SJCRH30 (cell line): ENCODE data around the gene BAG5. TPM values are rescaled to one million over a fixed set of nuclear protein-coding genes. Genes with fewer than 3 reads are reported as not detected.

Source experiments
- DNase-seq, 2 experiments: peaks; one replicate each; pipeline ENCODE4 v3.0.0-alpha.2; 2015 to 2020
- H3K27ac ChIP-seq: fragments of 250-450 bp; sonication (Bioruptor Pico); 2 replicates; pipeline ENCODE4 v1.5.1; 2020; ENCODE audit warnings: mild to moderate bottlenecking, moderate library complexity
- H3K27me3 ChIP-seq: fragments of 250-450 bp; sonication (Bioruptor Pico); 2 replicates; pipeline ENCODE4 v1.5.1; 2020; ENCODE audit warnings: mild to moderate bottlenecking, moderate library complexity
- H3K36me3 ChIP-seq: fragments of 250-450 bp; sonication (Bioruptor Pico); 2 replicates; pipeline ENCODE4 v1.5.1; 2020; ENCODE audit warnings: mild to moderate bottlenecking, moderate library complexity
- H3K4me1 ChIP-seq: fragments of 250-450 bp; sonication (Bioruptor Pico); 2 replicates; pipeline ENCODE4 v1.5.1; 2020; ENCODE audit warnings: mild to moderate bottlenecking, moderate library complexity
- H3K4me3 ChIP-seq: fragments of 250-450 bp; sonication (Bioruptor Pico); 2 replicates; pipeline ENCODE4 v1.5.1; 2020; ENCODE audit warnings: mild to moderate bottlenecking, moderate library complexity
- H3K9me3 ChIP-seq: fragments of 250-450 bp; sonication (Bioruptor Pico); replicated peaks from 2 replicates; pipeline ENCODE4 v1.5.1; 2020; ENCODE audit warnings: mild to moderate bottlenecking, moderate library complexity
- total RNA-seq: library from RNA; depleted of rRNA; stranded (reverse); fragments of >200 nt; shearing (Covaris generic); gene quantifications from 2 replicates; pipeline ENCODE4 v1.2.3, GENCODE V29; 2014

The BAG5 gene
- total RNA-seq, 1 experiment from 2014 or later, result 45.9 TPM

DNA sequence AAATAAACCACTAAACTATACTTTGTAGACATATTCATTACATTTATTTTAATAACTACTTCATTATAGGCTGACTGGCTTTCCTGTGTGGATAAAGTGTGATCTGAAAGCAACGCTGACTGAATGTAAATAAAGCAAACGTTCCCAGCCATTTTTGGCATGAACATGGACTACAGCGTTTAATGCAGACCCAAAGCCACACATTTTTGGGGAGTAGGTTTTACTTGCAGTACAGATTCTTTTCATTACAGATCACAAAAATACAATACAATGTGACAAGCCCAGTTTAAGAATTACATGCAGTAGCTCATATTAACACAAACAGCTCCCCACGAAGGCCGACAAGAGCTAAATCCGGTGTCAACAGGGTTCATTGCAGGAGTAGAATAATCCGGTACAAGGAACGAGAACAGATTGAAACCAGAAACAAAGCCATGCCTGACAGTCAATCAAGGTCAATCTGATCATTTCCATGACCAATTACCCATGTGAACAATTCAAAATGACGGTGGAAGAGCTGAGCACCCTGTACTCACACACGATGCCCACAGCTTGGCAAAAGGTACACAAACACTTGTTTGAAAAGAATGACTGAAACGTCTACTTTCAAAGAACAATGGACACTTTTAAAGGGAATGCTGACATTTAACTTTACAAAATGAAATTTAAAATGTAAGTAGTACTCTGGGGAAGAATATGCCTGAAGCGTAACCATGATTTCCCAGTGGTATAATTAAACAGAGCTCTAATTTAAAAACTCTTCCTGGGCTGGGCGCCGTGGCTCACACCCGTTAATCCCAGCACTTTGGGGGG lies 5.3 kb downstream of the BAG5 start:
- Histone ChIP-seq H3K27ac (no peak overlapping the region; the same call in 1 of the 2 replicates), H3K27me3 (no peaks in the 10 kb centered on the region), H3K4me3 (no peak overlapping the region), H3K36me3 (peaks cover 31% of the 10 kb centered on the region), H3K4me1 (peaks cover 14% of the 10 kb centered on the region), H3K9me3 (no peaks in the 10 kb centered on the region)
- DNase-seq, result no peak

GRCh38 chr14:103555559-103556337 lies 6.7 kb downstream of the BAG5 start:
- DNase-seq, result no peak
- Histone ChIP-seq H3K4me1 (peaks cover 13% of the 10 kb centered on the region), H3K27ac (no peak overlapping the region), H3K27me3 (no peaks in the 10 kb centered on the region), H3K4me3 (no peak overlapping the region), H3K36me3 (peaks cover 30% of the 10 kb centered on the region), H3K9me3 (no peaks in the 10 kb centered on the region)

- no peak for DNase-seq
- Histone ChIP-seq H3K4me1 (peaks cover 20% of the 10 kb centered on the region), H3K27ac (no peak overlapping the region), H3K9me3 (no peaks in the 10 kb centered on the region), H3K4me3 (no peak overlapping the region), H3K27me3 (no peaks in the 10 kb centered on the region), H3K36me3 (peaks cover 9% of the 10 kb centered on the region; the same call in 1 of the 2 replicates)
Measured at GRCh38 chr14:103552846-103553210, 9.6 kb downstream of the BAG5 start.

DNA sequence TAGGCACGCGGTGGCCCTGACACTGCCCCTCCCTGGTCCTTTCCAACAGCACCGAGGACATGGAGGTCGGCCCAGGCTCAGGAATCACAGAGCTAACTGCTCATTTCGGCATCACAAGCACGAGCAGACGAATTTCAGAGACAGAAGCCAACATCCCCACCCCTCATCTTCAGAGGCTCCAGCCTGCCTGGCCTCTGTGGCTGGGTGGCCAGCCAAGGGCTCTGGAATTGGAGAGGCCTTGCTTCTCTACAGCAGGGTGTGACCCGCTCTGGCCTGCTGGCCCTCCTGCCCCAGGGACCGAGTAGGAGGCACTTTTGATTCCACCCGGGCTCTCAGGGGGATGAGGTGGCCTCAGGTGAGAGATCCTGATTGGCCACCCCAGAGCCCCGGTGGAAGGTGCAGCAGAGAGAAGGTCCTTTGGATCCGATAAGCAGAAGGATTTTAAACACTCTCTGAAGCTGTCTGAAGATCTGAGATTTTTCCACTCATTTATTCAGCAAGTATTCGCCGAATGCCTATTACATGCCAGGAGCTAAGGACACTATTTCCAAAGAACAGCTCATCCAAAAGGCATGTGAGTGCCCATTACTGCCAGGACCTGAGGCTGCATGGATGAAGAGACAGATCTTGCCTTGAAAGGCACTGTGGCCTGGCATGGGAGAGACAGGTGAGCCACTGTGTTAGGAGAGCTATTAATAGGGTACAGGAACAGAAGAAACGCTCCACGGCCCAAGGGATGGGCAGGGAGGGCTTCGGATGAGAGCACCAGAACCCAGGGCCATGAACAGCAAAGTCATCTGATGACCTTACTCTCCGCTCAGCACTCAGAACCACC lies 10.2 kb downstream of the BAG5 start:
- no peak overlapping the region for H3K27ac ChIP-seq
- H3K4me3 ChIP-seq, result no peak overlapping the region
- H3K9me3 ChIP-seq, result no peaks in the 10 kb centered on the region
- DNase-seq, result no peak
- H3K27me3 ChIP-seq, result no peaks in the 10 kb centered on the region
- peaks cover 19% of the 10 kb centered on the region for H3K4me1 ChIP-seq
- peaks cover 3% of the 10 kb centered on the region; the same call in 1 of the 2 replicates for H3K36me3 ChIP-seq

- Histone ChIP-seq H3K9me3 (no peaks in the 10 kb centered on the region), H3K36me3 (no peaks in the 10 kb centered on the region), H3K4me3 (no peak overlapping the region), H3K4me1 (peaks cover 19% of the 10 kb centered on the region), H3K27ac (no peak overlapping the region), H3K27me3 (no peaks in the 10 kb centered on the region)
- no peak for DNase-seq
Measured at GRCh38 chr14:103551338-103551762, 11.1 kb downstream of the BAG5 start.

- Histone ChIP-seq H3K36me3 (no peaks in the 10 kb centered on the region), H3K4me1 (peaks cover 19% of the 10 kb centered on the region), H3K27ac (peak overlapping the region; percentile 6; the same call in 1 of the 2 replicates)
Measured at GRCh38 chr14:103550451-103551337, 11.8 kb downstream of the BAG5 start.

GRCh38 chr14:103549361-103550311 lies 12.8 kb downstream of the BAG5 start:
- DNase-seq, result peak; percentile 92 to 93
- peak overlapping the region; percentile 36 for H3K27ac ChIP-seq

More at GRCh38 chr14:103550451-103551337, 11.8 kb downstream of the BAG5 start:
- Histone ChIP-seq H3K4me3 (no peak overlapping the region), H3K27me3 (no peaks in the 10 kb centered on the region), H3K9me3 (no peaks in the 10 kb centered on the region)
- DNase-seq, result no peak

DNA sequence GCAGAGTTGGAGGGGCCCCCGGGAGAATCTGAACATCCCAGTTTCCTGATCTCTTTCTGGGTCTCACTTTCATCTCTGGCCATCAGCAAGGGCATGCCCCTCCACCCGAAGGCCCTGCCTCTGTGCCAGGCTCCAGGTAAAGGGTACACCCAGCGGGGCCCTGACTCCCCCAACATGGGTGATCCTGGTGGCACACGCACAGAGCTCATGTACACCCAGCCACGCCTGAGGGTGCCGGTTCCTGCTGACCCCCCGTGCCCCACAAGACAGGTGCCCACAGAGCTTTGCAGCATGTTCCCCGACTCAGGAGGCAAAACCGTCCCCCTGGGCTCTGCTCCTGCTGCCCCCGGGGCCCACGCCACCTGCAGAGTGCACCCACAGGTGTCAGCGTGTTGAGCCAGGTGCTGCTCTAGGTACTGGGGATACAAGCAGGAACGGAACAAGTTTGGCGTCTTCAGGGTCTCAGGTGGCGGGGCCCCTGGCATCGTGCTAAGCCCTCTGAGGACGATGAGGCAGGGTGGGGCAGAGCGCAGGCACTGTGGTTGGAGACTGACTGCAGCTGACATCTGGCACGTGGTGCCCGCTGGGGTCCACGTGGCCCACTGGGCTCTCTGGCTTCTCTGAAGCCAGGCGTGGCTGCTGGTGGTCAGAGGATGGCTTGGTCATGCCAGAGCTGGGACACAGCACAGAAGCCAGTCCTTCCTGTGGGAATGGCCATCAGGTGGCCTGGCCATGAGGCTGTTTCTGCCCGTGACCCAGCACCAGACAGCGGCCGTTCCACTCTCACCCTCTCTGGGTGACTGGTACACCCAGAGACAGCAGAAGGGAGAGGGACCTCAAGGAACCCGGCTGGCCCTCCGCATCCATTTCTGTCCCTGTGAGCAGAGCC lies 13.8 kb downstream of the BAG5 start:
- no peaks in the 10 kb centered on the region for H3K27me3 ChIP-seq
- no peak for DNase-seq
- H3K36me3 ChIP-seq, result no peaks in the 10 kb centered on the region
- peaks cover 32% of the 10 kb centered on the region for H3K4me1 ChIP-seq
- H3K9me3 ChIP-seq, result no peaks in the 10 kb centered on the region
- no peak overlapping the region for H3K4me3 ChIP-seq
- H3K27ac ChIP-seq, result no peak overlapping the region

More at GRCh38 chr14:103549361-103550311, 12.8 kb downstream of the BAG5 start:
- H3K36me3 ChIP-seq, result no peaks in the 10 kb centered on the region
- H3K4me3 ChIP-seq, result no peak overlapping the region
- H3K4me1 ChIP-seq, result peaks cover 23% of the 10 kb centered on the region
- no peaks in the 10 kb centered on the region for H3K9me3 ChIP-seq
- no peaks in the 10 kb centered on the region for H3K27me3 ChIP-seq

- Histone ChIP-seq H3K36me3 (no peaks in the 10 kb centered on the region), H3K27me3 (no peaks in the 10 kb centered on the region), H3K9me3 (no peaks in the 10 kb centered on the region), H3K4me3 (no peak overlapping the region), H3K27ac (no peak overlapping the region), H3K4me1 (peaks cover 39% of the 10 kb centered on the region)
- DNase-seq, result no peak
Measured at GRCh38 chr14:103547941-103548462, 14.5 kb downstream of the BAG5 start.

DNA sequence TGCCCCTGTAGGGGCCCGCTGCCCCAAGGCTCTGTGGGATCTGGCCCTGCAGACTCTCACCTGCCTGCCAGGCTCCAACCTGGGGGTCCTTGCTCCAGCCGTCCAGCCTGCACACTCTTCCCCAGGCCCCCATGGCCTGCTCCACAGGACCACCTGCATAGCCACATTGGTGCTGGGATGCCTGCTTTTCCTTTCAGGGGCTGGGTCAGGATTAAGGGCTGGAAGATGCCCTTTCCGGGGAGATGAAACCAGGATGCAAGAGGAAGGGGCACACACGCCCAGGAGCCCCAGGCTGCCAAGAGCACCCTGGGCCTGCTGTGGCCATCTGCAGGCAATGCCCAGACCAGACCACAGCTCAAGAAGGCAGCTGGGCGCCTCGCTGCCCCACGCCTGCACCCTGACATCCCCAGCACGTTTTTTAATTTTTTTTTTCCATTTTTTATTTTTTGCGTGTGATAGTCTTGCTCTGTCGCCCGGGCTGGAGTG lies 15.0 kb downstream of the BAG5 start:
- Histone ChIP-seq H3K4me1 (peaks cover 41% of the 10 kb centered on the region), H3K4me3 (no peak overlapping the region), H3K27ac (no peak overlapping the region), H3K36me3 (no peaks in the 10 kb centered on the region), H3K9me3 (no peaks in the 10 kb centered on the region), H3K27me3 (no peaks in the 10 kb centered on the region)
- no peak for DNase-seq

DNA sequence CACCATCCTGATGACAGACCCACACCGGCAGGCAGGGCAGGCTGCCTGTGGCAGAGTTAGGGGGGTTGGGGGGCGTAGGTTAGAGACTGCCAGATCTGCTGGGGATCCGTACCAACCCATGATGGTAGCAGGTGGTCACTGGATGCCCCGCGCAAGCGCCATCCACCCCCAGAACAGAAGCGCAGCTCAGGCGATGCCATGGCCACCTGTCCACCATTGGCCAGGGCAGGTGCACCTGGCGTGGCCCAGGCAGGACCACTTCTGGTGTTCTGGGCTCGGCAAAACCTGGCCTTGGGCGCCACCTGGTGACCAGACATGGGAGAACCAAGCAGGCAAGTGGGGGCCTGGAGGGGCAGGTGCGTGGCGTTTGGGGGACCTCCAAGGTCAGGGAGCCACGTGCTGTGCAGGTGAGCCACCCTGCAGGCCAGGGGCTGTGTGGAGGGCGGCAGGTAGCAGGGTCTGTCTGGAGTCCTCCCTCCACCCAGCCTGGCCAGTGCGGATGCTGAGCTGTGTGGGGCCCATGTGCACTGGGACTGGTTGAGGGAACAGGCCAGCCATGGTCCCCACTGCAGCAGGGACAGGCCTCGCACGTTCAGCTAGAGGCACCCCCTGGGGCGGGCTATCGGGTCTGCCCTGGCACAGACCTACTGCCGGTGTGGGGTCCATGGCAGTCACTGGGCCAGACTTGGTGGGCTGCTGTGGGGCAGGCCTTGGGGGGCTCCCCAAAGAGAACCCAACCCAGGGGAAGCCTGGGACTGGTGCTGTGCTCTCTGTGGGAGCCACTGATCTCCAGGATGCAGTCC lies 15.6 kb downstream of the BAG5 start:
- no peaks in the 10 kb centered on the region for H3K9me3 ChIP-seq
- no peaks in the 10 kb centered on the region for H3K27me3 ChIP-seq
- DNase-seq, result peak; percentile 68 to 82
- H3K36me3 ChIP-seq, result no peaks in the 10 kb centered on the region
- H3K4me1 ChIP-seq, result peaks cover 47% of the 10 kb centered on the region
- no peak overlapping the region for H3K4me3 ChIP-seq
- no peak overlapping the region for H3K27ac ChIP-seq
